HepG2 (cell line): ENCODE results near the gene CYP4F12. TPM values are rescaled to one million over a fixed set of nuclear protein-coding genes. Genes with fewer than 3 reads are reported as not detected.

Experiments
- ATAC-seq: fragments of 200-7000 bp; cut with Tn5 transposase; 3 replicates; pipeline ENCODE4 v1.9.1; 2020; ENCODE audit warnings: mild to moderate bottlenecking, moderate library complexity
- BruUV-seq: library from RNA; stranded (reverse); fragments of 400-500 nt; replicated peaks from 2 replicates; lab custom pipeline; 2021; lab: Mats Ljungman, UMichigan
- CTCF ChIA-PET: fragments of 300-600 bp; formaldehyde crosslinking; extraction: SDS; loops from one replicate; lab custom pipeline; 2021; ENCODE audit warnings: low total read pairs, inconsistent platforms, low intra/inter-chr PET ratio; lab: Yijun Ruan, JAX
- POLR2A ChIA-PET: fragments of 350-600 bp; sonication (Branson Sonifier 250); formaldehyde crosslinking; loops from one replicate; lab custom pipeline; 2020; ENCODE audit warnings: antibody characterized with exemption, inconsistent platforms; lab: Yijun Ruan, JAX
- DNase-seq: peaks from one replicate; pipeline ENCODE4 v3.0.0-alpha.2; 2015; ENCODE audit warnings: low spot score
- FAIRE-seq: peaks from 3 replicates; lab custom pipeline; 2011; peaks lifted over from hg19 to GRCh38; lab: Jason Lieb, UNC
- H2AFZ ChIP-seq: one replicate; pipeline ENCODE4 v1.6.1; 2011; ENCODE audit warnings: low read length, inconsistent platforms
- H3K27ac ChIP-seq: fragments of 300-600 bp; 3 replicates; pipeline ENCODE4 v1.8.0; 2011; ENCODE audit warnings: mixed run types, mild to moderate bottlenecking, mixed read lengths, low read length, inconsistent platforms; ENCODE audit not compliant: insufficient read depth; ENCODE audit errors: extremely low read length
- H3K27me3 ChIP-seq, 2 experiments: fragments of 200-600 bp in 1 of 2; 2 replicates in 1 of 2; 3 replicates in 1 of 2; pipeline versions ENCODE4 v1.6.0 to v1.8.0; 2011; ENCODE audit warnings: low read length in 2 of 2, mild to moderate bottlenecking in 2 of 2, moderate library complexity in 2 of 2, inconsistent platforms in 1 of 2; ENCODE audit not compliant: insufficient read depth in 2 of 2, control insufficient read depth in 1 of 2
- H3K36me3 ChIP-seq, 2 experiments: fragments of 200-600 bp in 1 of 2; replicated peaks in 1 of 2; 2 replicates in 1 of 2; 3 replicates in 1 of 2; pipeline versions ENCODE4 v1.5.1 to v1.8.0; 2011; ENCODE audit warnings: low read length in 2 of 2, inconsistent platforms in 1 of 2; ENCODE audit not compliant: insufficient read depth in 2 of 2, control insufficient read depth in 1 of 2
- H3K4me1 ChIP-seq: 2 replicates; pipeline ENCODE4 v1.5.1; 2012; ENCODE audit warnings: low read length, inconsistent platforms; ENCODE audit not compliant: insufficient read depth
- H3K4me2 ChIP-seq: 2 replicates; pipeline ENCODE4 v1.6.0; 2011; ENCODE audit warnings: low read depth, low read length, inconsistent platforms
- H3K4me3 ChIP-seq, 3 experiments: fragments of 200-600 bp in 1 of 3; sonication (generic), shearing (Covaris generic) in 1 of 3; replicated peaks in 1 of 3; 2 replicates each; pipeline ENCODE4 v1.5.1; 2011 to 2016; ENCODE audit warnings: low read length in 3 of 3, inconsistent platforms in 2 of 3, low read depth in 2 of 3, mild to moderate bottlenecking in 2 of 3, control low read depth in 1 of 3, mixed read lengths in 1 of 3; ENCODE audit not compliant: insufficient read depth in 1 of 3
- H3K79me2 ChIP-seq: one replicate; pipeline ENCODE4 v1.6.1; 2011; ENCODE audit warnings: low read length, inconsistent platforms; ENCODE audit not compliant: insufficient read depth
- H3K9ac ChIP-seq: 2 replicates; pipeline ENCODE4 v1.6.0; 2011; ENCODE audit warnings: mild to moderate bottlenecking, low read depth, low read length, inconsistent platforms; ENCODE audit not compliant: insufficient read depth
- H3K9me3 ChIP-seq: 2 replicates; pipeline ENCODE4 v1.5.1; 2012; ENCODE audit warnings: mild to moderate bottlenecking, low read length
- H4K20me1 ChIP-seq: 2 replicates; pipeline ENCODE4 v1.6.0; 2011; ENCODE audit warnings: inconsistent platforms, mild to moderate bottlenecking, low read length, moderate library complexity; ENCODE audit not compliant: insufficient read depth
- DRAP1 ChIP-seq: IDR thresholded peaks from 2 replicates; pipeline ENCODE4 v1.6.1; 2016; ENCODE audit warnings: missing genetic modification reagents, missing compliant biosample characterization
- FLYWCH1 ChIP-seq: sonication (generic); formaldehyde crosslinking; IDR thresholded peaks from 2 replicates; pipeline ENCODE4 v1.8.1; 2023; ENCODE audit warnings: mild to moderate bottlenecking, missing genetic modification reagents
- MIER3 ChIP-seq: IDR thresholded peaks from 2 replicates; pipeline ENCODE4 v1.6.1; 2016; ENCODE audit warnings: missing compliant biosample characterization, borderline replicate concordance
- PRDM10 ChIP-seq: sonication (generic); formaldehyde crosslinking; IDR thresholded peaks from 2 replicates; pipeline ENCODE4 v1.4.0; 2020; ENCODE audit warnings: low read depth, missing genetic modification reagents
- ZNF329 ChIP-seq: sonication (generic); formaldehyde crosslinking; IDR thresholded peaks from 2 replicates; pipeline ENCODE4 v1.9.0; 2021; ENCODE audit warnings: low read depth, mild to moderate bottlenecking, missing genetic modification reagents
- ZNF543 ChIP-seq: sonication (generic); formaldehyde crosslinking; IDR thresholded peaks from 2 replicates; pipeline ENCODE4 v1.4.0; 2020; ENCODE audit warnings: mild to moderate bottlenecking, missing genetic modification reagents
- ZNF768 ChIP-seq: sonication (generic); formaldehyde crosslinking; IDR thresholded peaks from 2 replicates; pipeline ENCODE4 v1.4.0; 2020; ENCODE audit warnings: missing genetic modification reagents
- WGBS: methylation state at CpG from one replicate; pipeline ENCODE4 v1.1.6; 2017; ENCODE audit warnings: low lambda C conversion rate; 5-methylcytosine and 5-hydroxymethylcytosine counted together
- in situ Hi-C: cut with HindIII; loops from 2 replicates; pipeline ENCODE4 v1.10.0; 2017; ENCODE audit warnings: low pct_unique_long_range_greater_than_20kb; ENCODE audit not compliant: extremely low pct_ligation_motif_present
- intact Hi-C: fragments of 100-400 bp; cut with micrococcal nuclease; formaldehyde crosslinking; loops from one replicate; pipeline ENCODE4 v1.10.0; 2022; ENCODE audit not compliant: unreplicated experiment
- polyA plus RNA-seq, 8 experiments: library from polyadenylated mRNA; depleted of rRNA in 3 of 8; stranded (reverse) in 7 of 8; unstranded in 1 of 8; fragments of >200 nt; fragmentation: Illumina TruSeq in 4 of 8; extraction: Trizol in 4 of 8; gene quantifications; 2 replicates each; pipeline versions ENCODE4 v1.2.1 to v1.2.3, GENCODE V29; 2011 to 2016; ENCODE audit warnings: low read depth in 4 of 8, missing spikeins in 1 of 8, mixed read lengths in 1 of 8; ENCODE audit not compliant: insufficient read depth in 1 of 8
- total RNA-seq, 5 experiments: library from RNA; depleted of rRNA; stranded (reverse); fragments of >200 nt; fragmentation: Illumina TruSeq; extraction: Trizol; gene quantifications; 2 replicates each; pipeline ENCODE4 v1.2.3, GENCODE V29; 2016; ENCODE audit warnings: low read depth in 1 of 5

CYP4F12 gene
- total and polyA plus RNA-seq, 2 of the 13 experiments (the other 11 are each of a cell fraction or from before 2014, with no cell fraction given) = 29.9 to 30.8 TPM

GRCh38 chr19:15644816-15645215, 28.1 kb upstream of the CYP4F12 start:
- no peak for DNase-seq
- CTCF ChIA-PET = no interaction called here
- Histone ChIP-seq H4K20me1 (no peaks in the 10 kb centered on the region; the same call in 1 of the 2 replicates), H3K4me1 (peaks cover 70% of the 10 kb centered on the region), H3K4me3 (no peak overlapping the region), H3K27me3 (no peaks in the 10 kb centered on the region), H3K27ac (no peak overlapping the region), H3K9me3 (no peaks in the 10 kb centered on the region), H3K4me2 (no peak overlapping the region), H3K36me3 (peaks cover 3 to 15% of the 10 kb centered on the region in 2 experiments; a peak in 4 of 5 replicates), H3K9ac (no peak overlapping the region), H3K79me2 (peaks cover 32% of the 10 kb centered on the region), H2AFZ (no peak overlapping the region)
- no peak for ATAC-seq
- no peak for TF ChIP-seq FLYWCH1 (CRISPR knock-in tag)
- no peak for TF ChIP-seq DRAP1
- TF ChIP-seq ZNF543 (CRISPR knock-in tag) = no peak
- peak; percentile 75 for TF ChIP-seq ZNF768 (CRISPR knock-in tag)
- peak; percentile 99 for TF ChIP-seq ZNF329 (CRISPR knock-in tag)
- no peak for TF ChIP-seq MIER3
- TF ChIP-seq PRDM10 (CRISPR knock-in tag) = no peak
- in situ Hi-C loops = loop anchor here (25.0 kb wide), 1 partner anchor 517 kb away; the partner anchor contains the start of gene CIB3
- intact Hi-C loops = no loop called here
- no TSS peak for BruUV-seq
- POLR2A ChIA-PET = interaction anchor here (1.0 to 1.2 kb wide), 2 partner anchors 10 to 28 kb away, joined by 3 to 5 read pairs; partner anchors contain the start of gene CYP4F12
- FAIRE-seq = no peak
- WGBS = 97% methylated on average over 3 of the region's 3 CpGs
